ENCODE data around the gene CCDC61. TPM values are rescaled to one million over a fixed set of nuclear protein-coding genes. Genes with fewer than 3 reads are reported as not detected.

CCDC61 gene
- total and polyA plus RNA-seq, 2 of the 8 experiments (the other 6 are each of a cell fraction or from before 2014, with no cell fraction given): 7.8 to 17.4 TPM

- H3K14ac ChIP-seq (ENCODE audit: insufficient read length): no peak overlapping the region
- ChIA-PET POLR2A (ENCODE audit: partially characterized antibody) (interaction anchor here (1.6 kb wide), 1 partner anchor 11 kb away, joined by 3 read pairs; no protein-coding TSS in a partner anchor), CTCF (ENCODE audit: partially characterized antibody) (interaction anchor here (1.3 to 7.5 kb wide), 5 partner anchors 12 to 199 kb away, joined by 3 to 66 read pairs (median 6); partner anchors contain the start of gene PGLYRP1)
- H2BK15ac ChIP-seq (ENCODE audit: low read length): no peak overlapping the region
- H3K4me1 ChIP-seq (replicated peaks in 1 of 4; ENCODE audit: control insufficient read depth in 3 of 4, insufficient read depth in 4 of 4, low read length in 3 of 4): no peaks in the 10 kb centered on the region
- no peak overlapping the region for H3K4me2 ChIP-seq (ENCODE audit: insufficient read depth in 1 of 2, low read depth in 2 of 2, low read length in 2 of 2)
- no peaks in the 10 kb centered on the region for H3K79me2 ChIP-seq (ENCODE audit: control insufficient read depth in 1 of 2, insufficient read depth in 2 of 2, low read length in 2 of 2)
- no peak overlapping the region for H2BK20ac ChIP-seq (ENCODE audit: low read length)
- H4K5ac ChIP-seq (ENCODE audit: insufficient read length, low read depth, low read length): no peak overlapping the region
- no peak overlapping the region for H2BK12ac ChIP-seq (ENCODE audit: low read depth, low read length)
- no peaks in the 10 kb centered on the region for H3K36me3 ChIP-seq (ENCODE audit: control insufficient read depth in 2 of 4, insufficient read depth in 4 of 4, low read length in 3 of 4)
- no peak overlapping the region for H3K9ac ChIP-seq (replicated peaks in 1 of 4; ENCODE audit: extremely low read depth in 1 of 4, low read depth in 3 of 4, low read length in 3 of 4)
- no peak overlapping the region for H4K8ac ChIP-seq (ENCODE audit: extremely low read depth, insufficient read depth, low read length)
- no peak overlapping the region for H3K18ac ChIP-seq (ENCODE audit: extremely low read depth, low read length)
- no peak overlapping the region for H2AFZ ChIP-seq (ENCODE audit: low read length)
- H3K23me2 ChIP-seq (ENCODE audit: low read depth, low read length): peaks cover 1% of the 10 kb centered on the region; the same call in 1 of the 2 replicates
- no peak overlapping the region for H3K23ac ChIP-seq (ENCODE audit: insufficient read length)
- H2AK5ac ChIP-seq (ENCODE audit: low read depth, low read length): no peak overlapping the region
- H3K56ac ChIP-seq (replicated peaks; ENCODE audit: insufficient read length, low read depth, low read length): no peak overlapping the region
- H3K27me3 ChIP-seq (replicated peaks in 1 of 4; ENCODE audit: control insufficient read depth in 3 of 4, extremely low read depth in 1 of 4, insufficient read depth in 3 of 4, low read length in 3 of 4): no peaks in the 10 kb centered on the region
- no peak overlapping the region for H4K91ac ChIP-seq (replicated peaks; ENCODE audit: insufficient read length, low read length)
- no peak for TF ChIP-seq ZNF274 (IDR thresholded peaks at IDR 0.05; ENCODE audit: borderline replicate concordance, extremely low read depth, low read length)
- no peaks in the 10 kb centered on the region for H3K79me1 ChIP-seq (ENCODE audit: low read depth, low read length)
- no peaks in the 10 kb centered on the region for H4K20me1 ChIP-seq (replicated peaks in 1 of 2; ENCODE audit: control insufficient read depth in 1 of 2, insufficient read depth in 2 of 2, low read length in 2 of 2)
- DNase-seq (ENCODE audit: low read depth in 1 of 2, low spot score in 2 of 2) (no peak), FAIRE-seq (no peak)
- no peak overlapping the region for H3K27ac ChIP-seq (ENCODE audit: low read depth, low read length)
- no peak overlapping the region for H3K4me3 ChIP-seq (ENCODE audit: extremely low read depth in 1 of 4, insufficient read depth in 2 of 4, low read depth in 3 of 4, low read length in 4 of 4)
- H3K9me3 ChIP-seq (ENCODE audit: insufficient read depth in 2 of 2, low read depth in 1 of 2, low read length in 1 of 2): peaks cover 6 to 12% of the 10 kb centered on the region in 2 experiments; a peak in 3 of 4 replicates
- H3K4ac ChIP-seq (replicated peaks; ENCODE audit: insufficient read length, low read depth, low read length): no peak overlapping the region
- no peak overlapping the region for H2BK5ac ChIP-seq (ENCODE audit: low read depth, low read length)
- WGBS, 2 experiments (ENCODE audit: extremely low coverage in 1 of 2, insufficient coverage in 1 of 2, insufficient read length in 1 of 2, insufficient replicate concordance in 2 of 2, low coverage in 1 of 2, low lambda C conversion rate in 2 of 2, missing lambda C conversion rate in 1 of 2): 90% methylated on average over 7 of the region's 7 CpGs; no CpG with 5 or more reads in 1 of the 2 experiments
- H2BK120ac ChIP-seq (replicated peaks; ENCODE audit: low read depth, low read length): no peak overlapping the region
Measured at GRCh38 chr19:46065486-46066071, 70.3 kb downstream of the CCDC61 start.

Measured in H1 (cell line).